SU-DHL-6 (cell line): ENCODE data around the gene RPL11.

Experiments
- H2AFZ ChIP-seq: fragments of 200-600 bp; sonication (generic); 2 replicates; pipeline ENCODE4 v1.6.1; 2014; ENCODE audit warnings: low read depth, mild to moderate bottlenecking, moderate library complexity, mixed read lengths, antibody characterized with exemption, low read length; ENCODE audit not compliant: severe bottlenecking
- H3F3A ChIP-seq: fragments of 200-600 bp; shearing (Covaris generic); 2 replicates; pipeline ENCODE4 v1.6.0; 2016; ENCODE audit warnings: antibody characterized with exemption, mild to moderate bottlenecking; ENCODE audit not compliant: insufficient read depth
- H3K27ac ChIP-seq: fragments of 200-600 bp; sonication (generic); 2 replicates; pipeline ENCODE4 v1.5.1; 2016; ENCODE audit warnings: low read depth, mild to moderate bottlenecking, low read length, moderate library complexity, mixed read lengths
- H3K27me3 ChIP-seq: fragments of 200-600 bp; sonication (generic), shearing (Covaris generic); 2 replicates; pipeline ENCODE4 v1.6.0; 2014; ENCODE audit warnings: mild to moderate bottlenecking, low read length
- H3K36me3 ChIP-seq: fragments of 200-600 bp; sonication (generic); 2 replicates; pipeline ENCODE4 v1.6.1; 2014; ENCODE audit warnings: mild to moderate bottlenecking, low read length, mixed read lengths
- H3K4me2 ChIP-seq: fragments of 300-600, 200-600 bp; shearing (Covaris generic), sonication (generic); 2 replicates; pipeline ENCODE4 v1.6.0; 2014; ENCODE audit warnings: low read length, low read depth, mild to moderate bottlenecking; ENCODE audit not compliant: poor library complexity, severe bottlenecking
- H3K4me3 ChIP-seq: fragments of 200-600 bp; sonication (generic); 2 replicates; pipeline ENCODE4 v1.5.1; 2014; ENCODE audit warnings: antibody characterized with exemption, low read length, mild to moderate bottlenecking, mixed read lengths; ENCODE audit not compliant: insufficient read depth, poor library complexity, severe bottlenecking
- H3K79me2 ChIP-seq: fragments of 200-600 bp; sonication (generic); 2 replicates; pipeline ENCODE4 v1.6.1; 2014; ENCODE audit warnings: mild to moderate bottlenecking, low read length, moderate library complexity; ENCODE audit not compliant: insufficient read depth
- H3K9ac ChIP-seq: fragments of 200-600 bp; sonication (generic); 2 replicates; pipeline ENCODE4 v1.7.0; 2014; ENCODE audit warnings: mild to moderate bottlenecking, low read length
- H3K9me2 ChIP-seq: fragments of 200-600 bp; sonication (generic); replicated peaks from 2 replicates; pipeline ENCODE4 v1.6.1; 2014; ENCODE audit warnings: low read length; ENCODE audit not compliant: insufficient read depth
- H3K9me3 ChIP-seq: fragments of 200-600 bp; sonication (generic); 2 replicates; pipeline ENCODE4 v1.6.1; 2014; ENCODE audit warnings: low read length, mixed read lengths; ENCODE audit not compliant: insufficient read depth
- H4K20me1 ChIP-seq: fragments of 200-600 bp; sonication (generic); 2 replicates; pipeline ENCODE4 v1.6.1; 2014; ENCODE audit warnings: low read depth, mild to moderate bottlenecking, antibody characterized with exemption, low read length, moderate library complexity, mixed read lengths
- EZH2phosphoT487 ChIP-seq: fragments of 200-600 bp; sonication (generic), shearing (Covaris generic); conservative IDR thresholded peaks from 2 replicates; pipeline ENCODE4 v1.6.1; 2018; ENCODE audit warnings: mild to moderate bottlenecking, antibody characterized with exemption, low read length, moderate library complexity, mixed read lengths
- TF ChIP-seq, protein P1 (sequence below): fragments of 200-600 bp; sonication (generic); IDR thresholded peaks from one replicate; pipeline ENCODE4 v1.5.1; 2017; ENCODE audit warnings: antibody characterized with exemption, mild to moderate bottlenecking, low read length, moderate library complexity; ENCODE audit not compliant: insufficient read depth, poor library complexity, severe bottlenecking

Gene RPL11

DNA sequence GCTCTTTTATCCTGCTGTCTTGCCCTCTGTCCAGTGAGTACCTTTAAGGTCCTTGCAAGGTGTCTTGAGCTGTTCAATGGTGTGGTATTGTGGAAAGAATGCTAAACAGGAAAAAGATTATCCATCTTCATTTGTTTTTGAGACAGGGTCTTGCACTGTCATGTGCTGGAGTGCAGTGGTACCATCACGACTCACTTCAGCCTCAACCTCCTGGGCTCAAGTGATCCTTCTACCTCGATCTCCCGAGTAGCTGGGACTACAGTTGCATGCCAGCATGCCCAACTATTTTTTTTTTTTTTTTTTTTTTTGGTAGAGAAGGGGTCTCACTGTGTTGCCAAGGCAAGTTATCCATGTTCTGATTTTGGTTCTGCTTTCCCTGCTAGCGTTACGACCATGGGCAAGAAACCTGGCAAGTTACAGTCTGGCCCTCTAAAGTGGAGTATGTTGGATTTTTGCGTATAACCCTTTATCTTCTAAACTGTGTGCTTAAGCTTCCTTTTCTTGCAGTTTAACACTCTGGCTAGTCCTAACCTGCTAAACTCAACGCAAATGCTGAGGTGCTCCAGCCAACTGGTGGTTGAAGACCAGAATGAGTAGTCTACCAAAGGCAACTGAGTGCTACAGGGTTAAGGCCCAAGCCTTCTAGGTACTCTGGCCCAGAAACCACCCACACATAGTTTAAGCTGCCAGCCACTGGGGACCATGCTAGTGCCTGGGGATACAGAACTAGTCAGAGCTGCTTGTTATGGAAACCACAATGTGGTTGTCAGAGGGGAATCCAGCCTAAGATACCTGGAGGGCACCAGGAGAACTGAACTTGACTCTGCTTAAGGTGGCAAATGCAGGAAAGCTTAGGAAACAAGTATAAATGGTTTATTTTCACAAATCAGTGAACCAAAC, 7.9 kb downstream of the RPL11 start:
- Histone ChIP-seq H3K9ac (no peak overlapping the region), H2AFZ (no peak overlapping the region), H3K27ac (no peak overlapping the region), H3K79me2 (peaks cover 69% of the 10 kb centered on the region), H3K9me3 (no peaks in the 10 kb centered on the region), H3K9me2 (no peaks in the 10 kb centered on the region), H3K36me3 (peaks cover 57% of the 10 kb centered on the region), H4K20me1 (peaks cover 37% of the 10 kb centered on the region), H3F3A (peaks cover 52% of the 10 kb centered on the region), H3K4me2 (no peak overlapping the region), H3K4me3 (no peak overlapping the region), H3K27me3 (no peaks in the 10 kb centered on the region)
- no peak for TF ChIP-seq EZH2phosphoT487
- TF ChIP-seq, protein P1, sequence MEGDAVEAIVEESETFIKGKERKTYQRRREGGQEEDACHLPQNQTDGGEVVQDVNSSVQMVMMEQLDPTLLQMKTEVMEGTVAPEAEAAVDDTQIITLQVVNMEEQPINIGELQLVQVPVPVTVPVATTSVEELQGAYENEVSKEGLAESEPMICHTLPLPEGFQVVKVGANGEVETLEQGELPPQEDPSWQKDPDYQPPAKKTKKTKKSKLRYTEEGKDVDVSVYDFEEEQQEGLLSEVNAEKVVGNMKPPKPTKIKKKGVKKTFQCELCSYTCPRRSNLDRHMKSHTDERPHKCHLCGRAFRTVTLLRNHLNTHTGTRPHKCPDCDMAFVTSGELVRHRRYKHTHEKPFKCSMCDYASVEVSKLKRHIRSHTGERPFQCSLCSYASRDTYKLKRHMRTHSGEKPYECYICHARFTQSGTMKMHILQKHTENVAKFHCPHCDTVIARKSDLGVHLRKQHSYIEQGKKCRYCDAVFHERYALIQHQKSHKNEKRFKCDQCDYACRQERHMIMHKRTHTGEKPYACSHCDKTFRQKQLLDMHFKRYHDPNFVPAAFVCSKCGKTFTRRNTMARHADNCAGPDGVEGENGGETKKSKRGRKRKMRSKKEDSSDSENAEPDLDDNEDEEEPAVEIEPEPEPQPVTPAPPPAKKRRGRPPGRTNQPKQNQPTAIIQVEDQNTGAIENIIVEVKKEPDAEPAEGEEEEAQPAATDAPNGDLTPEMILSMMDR = no peak

DNA sequence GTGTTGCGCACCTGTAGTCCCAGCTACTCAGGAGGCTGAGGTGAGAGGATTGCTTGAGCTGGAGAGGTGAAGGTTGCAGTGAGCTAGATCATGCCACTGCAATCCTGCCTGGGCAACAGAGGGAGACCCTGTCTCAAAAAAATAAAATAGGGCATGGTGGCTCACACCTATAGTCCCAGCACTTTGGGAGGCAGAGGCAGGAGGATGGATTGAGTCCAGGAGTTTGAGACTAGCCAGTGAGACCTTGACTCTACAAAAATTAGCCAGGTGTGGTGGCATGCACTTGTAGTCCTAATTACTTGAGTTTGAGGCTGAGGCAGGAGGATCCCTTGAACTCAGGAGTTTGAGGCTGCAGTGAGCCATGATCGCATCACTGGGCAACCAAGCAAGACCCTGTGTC, 9.7 kb downstream of the RPL11 start:
- Histone ChIP-seq H3K27me3 (no peaks in the 10 kb centered on the region), H3K4me3 (no peak overlapping the region), H2AFZ (no peak overlapping the region), H4K20me1 (peaks cover 29% of the 10 kb centered on the region), H3K9me2 (no peaks in the 10 kb centered on the region), H3K9me3 (no peaks in the 10 kb centered on the region), H3K4me2 (no peak overlapping the region), H3K36me3 (peaks cover 41% of the 10 kb centered on the region), H3K79me2 (peaks cover 51% of the 10 kb centered on the region), H3K9ac (no peak overlapping the region), H3F3A (peaks cover 45% of the 10 kb centered on the region), H3K27ac (no peak overlapping the region)
- TF ChIP-seq EZH2phosphoT487 = no peak
- TF ChIP-seq, protein P1 = no peak

DNA sequence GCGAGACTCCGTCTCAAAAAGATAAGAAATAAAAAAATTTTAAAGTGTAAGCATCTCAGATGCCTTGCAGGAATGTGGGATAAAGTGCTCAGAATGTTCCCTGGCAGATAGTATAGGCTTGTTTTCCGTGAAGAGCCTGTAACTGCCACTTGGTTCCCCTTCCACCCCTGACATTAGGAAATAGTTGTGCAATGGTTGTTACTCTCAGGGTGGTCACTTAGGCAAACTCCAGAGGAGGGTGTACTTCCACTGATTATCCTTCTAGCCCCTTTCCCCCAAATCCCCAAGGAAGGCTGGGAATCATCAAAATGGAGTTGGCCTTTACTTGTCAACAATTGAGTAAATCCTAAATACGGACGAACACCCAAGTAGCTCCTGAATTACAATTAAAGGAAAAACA, 10.4 kb downstream of the RPL11 start:
- Histone ChIP-seq H3K27ac (no peak overlapping the region), H3K27me3 (no peaks in the 10 kb centered on the region), H3K4me2 (no peak overlapping the region), H3K79me2 (peaks cover 44% of the 10 kb centered on the region), H4K20me1 (peaks cover 26% of the 10 kb centered on the region), H3K9me2 (no peaks in the 10 kb centered on the region), H2AFZ (no peak overlapping the region), H3K36me3 (peaks cover 36% of the 10 kb centered on the region), H3K9ac (no peak overlapping the region), H3K4me3 (no peak overlapping the region), H3F3A (peaks cover 40% of the 10 kb centered on the region), H3K9me3 (no peaks in the 10 kb centered on the region)
- TF ChIP-seq, protein P1 = no peak
- TF ChIP-seq EZH2phosphoT487 = no peak
